ENCODE results near the gene DUSP2.
A peak's percentile ranks its signal among the peaks of the same experiment; 100 is the strongest.

The DUSP2 gene, protein sequence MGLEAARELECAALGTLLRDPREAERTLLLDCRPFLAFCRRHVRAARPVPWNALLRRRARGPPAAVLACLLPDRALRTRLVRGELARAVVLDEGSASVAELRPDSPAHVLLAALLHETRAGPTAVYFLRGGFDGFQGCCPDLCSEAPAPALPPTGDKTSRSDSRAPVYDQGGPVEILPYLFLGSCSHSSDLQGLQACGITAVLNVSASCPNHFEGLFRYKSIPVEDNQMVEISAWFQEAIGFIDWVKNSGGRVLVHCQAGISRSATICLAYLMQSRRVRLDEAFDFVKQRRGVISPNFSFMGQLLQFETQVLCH
- total RNA-seq, result 67.6 to 748 (median 117) reads per million in 17 experiments

DNA sequence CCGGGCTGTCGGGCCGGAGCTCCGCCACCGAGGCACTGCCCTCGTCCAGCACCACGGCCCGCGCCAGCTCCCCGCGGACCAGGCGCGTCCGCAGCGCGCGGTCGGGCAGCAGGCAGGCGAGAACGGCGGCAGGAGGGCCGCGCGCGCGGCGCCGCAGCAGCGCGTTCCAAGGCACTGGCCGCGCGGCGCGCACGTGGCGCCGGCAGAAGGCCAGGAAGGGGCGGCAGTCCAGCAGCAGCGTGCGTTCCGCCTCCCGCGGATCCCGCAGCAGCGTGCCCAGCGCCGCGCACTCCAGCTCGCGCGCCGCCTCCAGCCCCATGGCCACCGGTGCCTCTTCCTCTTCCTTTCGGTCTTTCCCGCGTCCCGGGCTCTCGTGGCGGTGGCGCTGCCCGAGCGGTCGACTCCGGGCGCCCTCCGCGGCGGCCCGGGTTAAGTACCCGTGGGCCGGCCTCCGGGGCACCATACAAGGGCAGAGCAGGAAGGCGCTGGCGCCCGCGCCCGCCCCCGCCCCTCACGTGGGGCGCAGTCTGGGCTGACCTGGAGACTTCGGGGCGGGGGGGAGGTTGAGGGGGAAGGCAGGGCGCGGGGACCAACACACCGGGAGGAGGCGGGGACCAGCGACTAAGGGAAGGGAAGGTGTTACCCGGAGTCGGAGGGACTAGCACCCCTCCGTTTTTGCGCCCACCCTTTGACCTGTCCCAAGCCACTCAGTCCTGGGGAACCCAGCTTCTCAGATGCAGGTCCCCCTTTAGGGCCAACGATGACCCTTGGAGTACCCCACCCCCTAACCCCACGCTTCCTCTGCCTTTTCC, at the start of gene DUSP2:
DUSP2 (minus strand) TSS at position 405 of the 812 bp plus-strand sequence; CDS start at position 319, 86 bp downstream.
- peak; percentile 93 to 97 (median 96) for DNase-seq

DNA sequence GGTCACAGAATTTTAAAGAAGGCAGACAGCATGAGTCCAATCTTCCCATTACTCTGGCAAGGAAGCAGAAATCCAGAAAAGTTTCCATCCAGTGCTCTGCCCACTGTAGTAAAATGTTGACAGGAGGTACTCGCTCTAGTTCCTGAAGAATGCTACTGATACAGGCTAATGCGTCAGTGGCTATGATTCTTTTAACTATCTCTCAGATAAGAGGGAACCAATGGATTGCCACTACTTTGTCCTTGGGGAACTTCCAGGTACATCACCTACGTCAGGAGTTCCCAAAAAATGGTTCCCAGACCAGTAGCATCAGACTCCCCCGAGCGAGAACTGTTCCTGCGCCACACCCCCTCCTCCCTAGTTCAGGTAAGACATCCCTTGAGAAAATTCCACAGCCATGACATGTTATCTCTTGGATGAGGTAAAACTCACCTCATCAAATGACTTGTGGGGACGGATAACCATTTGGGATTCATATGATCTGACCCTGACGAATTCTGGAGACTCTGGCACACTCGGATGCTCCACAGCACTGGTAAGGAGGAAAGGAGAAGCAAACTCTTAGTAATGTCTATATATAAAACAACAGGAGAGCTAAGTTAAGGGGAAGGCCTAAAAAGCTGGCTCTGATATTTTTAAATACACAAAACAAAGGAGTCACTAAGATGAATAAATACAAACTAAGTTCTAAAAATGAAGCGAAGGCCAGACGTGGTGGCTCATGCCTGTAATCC, 46.9 kb upstream of the DUSP2 start:
- no peak for DNase-seq

- DNase-seq, result no peak
These were observed 43.7 kb upstream of the DUSP2 start for GRCh38 chr2:96188821-96189526.

GRCh38 chr2:96186562-96186961, 41.3 kb upstream of the DUSP2 start:
- no peak for DNase-seq

GRCh38 chr2:96185516-96185915, 40.3 kb upstream of the DUSP2 start:
- DNase-seq, result no peak

GRCh38 chr2:96184989-96185388, 39.7 kb upstream of the DUSP2 start:
- no peak for DNase-seq

GRCh38 chr2:96184188-96184587, 38.9 kb upstream of the DUSP2 start:
- no peak for DNase-seq

GRCh38 chr2:96181529-96181928, 36.3 kb upstream of the DUSP2 start:
- DNase-seq, result no peak

DNA sequence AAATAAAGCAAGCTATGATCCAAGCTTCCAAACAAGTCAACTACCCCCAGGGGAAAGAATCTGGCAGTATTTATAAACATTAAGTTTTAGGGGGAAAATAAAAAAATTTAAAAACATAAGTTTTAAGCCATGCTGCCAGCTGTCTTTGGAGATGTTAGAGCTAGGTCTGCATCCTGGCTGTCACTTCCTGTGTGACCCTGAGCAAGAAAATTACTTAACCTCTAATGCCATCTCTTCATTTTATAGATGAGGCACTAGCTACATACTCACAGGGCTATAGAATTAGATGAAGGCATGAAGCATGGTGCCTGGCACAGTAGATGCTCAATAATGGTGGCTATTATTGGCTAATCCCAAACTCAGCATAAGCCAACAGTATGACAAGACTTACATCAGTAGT, 35.3 kb upstream of the DUSP2 start:
- no peak for DNase-seq

DNA sequence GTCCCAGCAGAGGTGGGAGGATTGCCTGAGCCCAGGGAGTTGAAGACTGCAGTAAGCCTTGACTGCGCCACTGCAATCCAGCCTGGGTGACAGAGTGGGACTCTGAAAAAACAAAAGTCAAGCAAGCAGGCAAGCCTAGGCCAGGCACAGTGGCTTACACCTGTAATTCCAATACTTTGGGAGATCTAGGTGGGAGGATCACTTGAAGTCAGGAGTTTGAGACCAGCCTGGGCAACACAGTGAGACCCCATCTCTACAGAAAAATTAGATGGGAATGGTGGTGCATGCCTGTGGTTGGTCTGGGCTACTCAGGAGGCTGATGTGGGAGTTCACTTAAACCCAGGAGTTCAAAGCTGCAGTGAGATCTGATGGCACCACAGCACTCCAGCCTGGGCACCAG, 34.8 kb upstream of the DUSP2 start:
- DNase-seq, result no peak

GRCh38 chr2:96176661-96177060, 31.4 kb upstream of the DUSP2 start:
- DNase-seq, result no peak

DNA sequence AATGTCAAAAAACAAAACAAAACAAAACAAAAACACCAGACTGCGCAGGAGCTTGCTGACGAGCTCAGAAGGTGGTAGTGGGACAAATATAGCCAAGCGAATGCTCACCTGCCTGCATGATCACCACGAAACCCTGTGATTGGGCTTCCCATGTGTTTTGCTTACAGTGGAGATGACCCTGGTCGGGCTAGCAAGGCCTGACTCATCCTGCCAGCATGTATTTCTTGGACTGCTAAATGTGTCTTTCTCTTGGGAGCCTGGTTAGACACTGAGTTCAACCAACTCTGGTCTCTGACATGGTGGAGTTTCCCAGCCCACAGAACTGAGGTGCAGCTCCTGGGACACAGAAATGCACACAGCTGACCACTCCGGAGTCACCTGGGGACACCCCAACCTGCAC, 30.7 kb upstream of the DUSP2 start:
- DNase-seq, result no peak

- DNase-seq, result peak; percentile 86 to 91 (median 90)
These were observed 29.3 kb upstream of the DUSP2 start for GRCh38 chr2:96174251-96175144.

DNA sequence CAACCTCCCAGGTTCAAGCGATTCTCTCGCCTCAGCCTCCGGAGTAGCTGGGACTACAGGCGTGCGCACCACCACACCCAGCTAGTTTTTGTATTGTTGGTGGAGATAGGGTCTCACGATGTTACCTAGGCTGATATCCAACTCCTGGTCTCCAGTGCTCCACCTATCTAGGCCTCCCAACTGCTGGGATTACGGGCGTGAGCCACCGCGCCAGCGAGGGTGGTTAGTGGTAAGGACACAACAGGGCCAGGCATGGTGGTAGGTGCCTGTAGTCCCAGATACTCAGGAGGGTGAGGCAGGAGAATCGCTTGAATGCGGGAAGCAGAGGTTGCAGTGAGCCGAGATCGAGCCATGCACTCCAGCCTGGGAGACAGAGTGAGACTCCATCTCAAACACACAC, 26.6 kb upstream of the DUSP2 start:
- no peak for DNase-seq

DNA sequence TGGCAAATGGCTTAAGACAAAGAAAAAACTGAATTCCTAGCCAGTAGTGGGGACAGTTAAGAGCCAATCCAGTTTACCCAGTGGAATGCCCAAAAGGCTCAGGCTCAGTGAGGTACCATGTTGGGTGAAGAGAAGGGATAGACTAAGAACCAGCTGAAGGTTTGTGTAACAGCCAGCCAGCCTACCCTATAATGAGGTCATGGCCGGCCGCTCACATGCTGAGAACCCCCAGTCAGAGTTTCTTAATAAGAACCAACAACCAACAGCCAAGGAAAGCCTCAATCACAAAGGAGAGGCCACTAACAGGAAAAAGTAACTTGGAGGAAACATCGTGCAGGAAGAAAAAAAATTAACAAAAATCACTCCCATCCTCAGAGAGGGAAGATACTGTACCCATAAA, 25.4 kb upstream of the DUSP2 start:
- peak; percentile 41 to 67 (median 63) for DNase-seq

- no peak for DNase-seq
These were observed 24.7 kb upstream of the DUSP2 start for GRCh38 chr2:96169868-96170507.

DNA sequence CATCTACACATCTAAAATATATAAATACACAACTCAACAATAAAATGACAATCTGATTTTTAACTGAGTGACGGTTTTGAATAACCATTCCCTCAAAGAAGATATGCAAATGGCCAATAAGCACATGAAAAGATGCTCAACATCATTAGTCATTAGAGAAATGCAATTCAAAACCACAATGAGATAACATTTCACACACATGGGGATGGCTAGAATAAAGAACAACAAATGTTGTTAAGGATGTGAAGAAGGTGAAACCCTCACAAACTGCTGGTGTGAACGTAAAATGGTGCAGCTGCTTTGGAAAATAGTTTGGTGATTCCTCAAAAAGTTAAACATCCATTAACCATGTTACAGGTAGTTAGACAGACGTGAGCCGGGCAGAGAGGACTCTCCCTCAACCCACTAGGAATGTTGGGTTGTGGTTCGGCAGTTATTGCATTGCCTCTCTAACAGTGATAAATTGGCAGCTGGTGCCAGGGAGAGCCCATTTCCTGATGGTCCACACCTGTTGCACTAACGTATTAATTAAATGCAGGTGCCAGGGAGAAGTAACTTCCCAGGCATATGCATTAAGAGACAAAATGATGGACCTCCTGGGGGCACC, 22.3 kb upstream of the DUSP2 start:
- DNase-seq, result no peak

DNA sequence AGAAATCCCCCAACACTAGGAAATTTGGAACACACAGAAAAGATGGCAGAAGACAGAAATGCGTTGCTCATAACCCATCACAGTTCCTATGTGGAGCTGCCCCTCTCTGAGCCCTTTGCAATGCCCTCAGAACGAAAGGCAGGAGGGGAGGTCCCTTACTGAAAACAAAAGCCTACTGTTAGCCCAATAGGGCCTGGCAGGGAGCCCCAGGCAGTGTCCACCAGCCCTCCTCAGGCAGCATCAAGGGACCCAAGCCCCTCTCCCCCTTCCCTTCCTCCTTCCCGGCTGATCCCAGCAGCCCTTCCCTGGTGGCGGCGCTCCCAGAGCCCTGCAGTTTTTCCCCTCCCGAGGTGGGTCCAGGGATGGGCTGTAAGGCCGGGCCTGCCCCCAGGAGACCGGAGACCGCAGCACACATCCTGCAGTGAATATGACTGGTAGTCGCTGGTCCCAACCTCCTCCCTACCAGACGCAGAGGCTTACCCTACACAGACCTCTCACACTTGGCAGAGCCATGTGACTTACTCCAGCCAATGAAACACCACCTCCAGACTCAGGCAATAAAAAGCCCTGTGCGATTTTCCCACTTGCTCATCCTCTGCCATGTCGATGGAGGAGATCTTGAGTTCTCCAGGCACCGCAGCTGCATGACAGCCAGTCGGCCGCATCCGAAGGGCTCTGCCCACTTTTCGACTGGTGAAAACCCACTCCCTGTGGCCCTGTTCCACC, 19.4 kb upstream of the DUSP2 start:
- DNase-seq, result no peak

DNA sequence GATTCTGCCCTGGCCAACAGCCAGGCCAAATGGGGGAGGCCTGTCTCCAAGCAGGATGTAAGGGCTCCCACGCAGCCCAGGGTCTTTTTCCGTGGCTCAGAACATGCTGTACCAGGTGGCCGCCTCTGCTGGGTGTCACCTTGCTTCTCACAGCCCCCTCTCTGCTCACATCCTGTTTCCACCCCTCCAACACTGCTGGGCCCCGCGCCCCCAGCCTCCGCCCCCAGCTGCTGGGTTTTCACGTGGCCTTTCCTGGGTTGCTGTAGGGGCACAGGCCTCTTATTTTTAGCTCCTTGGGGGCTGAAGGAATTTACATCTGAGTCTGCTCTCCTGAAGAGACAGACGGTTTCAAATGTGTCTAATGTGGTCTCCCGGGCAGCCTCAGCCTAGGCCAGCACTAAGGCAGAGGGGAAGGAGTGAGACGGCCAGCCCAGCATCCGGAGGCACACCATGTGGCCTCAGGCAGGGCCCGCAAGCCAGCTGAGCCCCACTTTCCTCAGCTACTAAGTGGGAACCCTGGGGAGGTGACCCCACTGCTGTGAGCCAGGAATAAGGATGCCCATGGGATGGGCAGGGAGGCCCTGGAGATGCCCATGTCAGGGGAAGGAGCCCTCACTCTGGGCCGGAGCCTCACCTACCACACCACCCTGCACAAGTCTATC, 18.7 kb upstream of the DUSP2 start:
- DNase-seq, result no peak
